ENCODE data around the gene CREB3L1. TPM values are rescaled to one million over a fixed set of nuclear protein-coding genes. Genes with fewer than 3 reads are reported as not detected.
A peak's percentile ranks its signal among the peaks of the same experiment; 100 is the strongest.

The CREB3L1 gene
- polyA plus RNA-seq, 3 donors: 11.7 to 18.9 (median 16.6) TPM

DNA sequence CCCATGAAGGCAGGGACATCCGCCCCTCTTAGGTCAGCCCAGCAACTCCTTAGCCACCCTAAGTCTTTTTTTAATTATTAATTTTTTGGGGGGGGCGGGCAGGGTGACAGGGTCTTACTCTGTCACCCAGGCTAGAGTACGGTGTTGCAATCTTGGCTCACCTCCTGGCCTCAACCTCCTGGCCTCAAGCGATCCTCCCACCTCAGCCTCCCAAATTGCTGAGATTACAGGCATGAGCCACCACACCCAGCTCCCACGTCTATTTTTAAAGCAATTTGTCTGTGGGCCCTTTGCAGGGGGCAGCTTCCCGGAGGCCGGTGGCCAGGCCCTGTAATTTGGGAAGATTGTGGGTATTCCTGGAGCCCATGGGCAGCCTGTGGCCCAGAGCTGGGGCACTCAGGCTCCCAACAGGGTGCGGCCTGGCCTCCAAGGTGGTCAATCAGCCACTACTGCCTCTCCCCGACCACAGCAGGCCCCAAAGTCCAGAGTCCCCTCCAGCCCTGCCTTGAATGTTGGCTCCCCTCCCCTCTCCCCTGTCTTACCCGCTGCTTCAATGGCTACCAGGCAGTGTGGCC lies 27.2 kb downstream of the CREB3L1 start:
- DNase-seq (ENCODE audit: extremely low read depth in 1 of 11, low read depth in 9 of 11, low spot score in 4 of 11): no peak

DNA sequence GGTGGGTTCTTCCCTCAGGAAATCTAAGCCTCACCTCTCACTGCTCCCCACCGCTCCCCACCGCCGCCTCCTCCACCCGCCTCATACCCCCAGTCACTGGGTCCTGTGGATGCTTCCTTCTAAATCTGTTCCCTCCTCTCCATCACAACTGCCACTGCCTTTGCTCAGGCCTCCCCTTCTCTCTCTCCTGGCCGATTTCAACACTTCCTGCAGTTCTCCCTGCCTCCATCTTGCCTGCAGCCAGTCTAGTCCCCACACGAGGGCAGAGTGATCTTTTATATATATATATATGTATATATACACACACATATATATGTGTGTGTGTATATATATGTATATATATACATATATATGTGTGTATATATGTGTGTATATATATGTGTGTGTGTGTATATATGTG lies 27.8 kb downstream of the CREB3L1 start:
- no peak for DNase-seq (ENCODE audit: extremely low read depth in 1 of 11, low read depth in 9 of 11, low spot score in 4 of 11)

DNA sequence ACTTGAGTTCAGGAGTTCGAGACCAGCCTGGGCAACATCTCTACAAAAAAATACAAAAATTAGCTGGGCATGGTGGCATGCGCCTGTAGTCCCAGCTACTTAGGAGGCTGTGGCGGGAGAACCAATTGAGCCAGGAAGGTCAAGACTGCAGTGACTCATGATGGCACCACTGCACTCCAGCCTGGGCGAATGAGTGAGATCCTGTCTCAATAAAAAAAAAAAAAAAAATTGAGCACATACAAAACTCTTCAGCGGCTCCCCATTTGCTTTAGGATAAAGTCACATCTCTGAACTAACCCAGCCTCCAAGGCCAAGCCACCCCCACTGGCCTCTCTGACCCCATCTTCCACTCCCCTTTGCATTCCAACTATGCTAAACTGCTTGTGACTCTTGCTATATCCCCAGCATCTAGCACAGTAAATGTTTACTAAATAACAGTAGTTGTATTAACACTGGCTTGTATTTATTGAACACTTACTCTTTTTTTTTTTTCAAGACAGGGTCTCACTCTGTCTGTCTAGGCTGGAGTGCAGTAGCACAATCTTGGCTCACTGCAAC lies 28.9 kb downstream of the CREB3L1 start:
- DNase-seq (ENCODE audit: extremely low read depth in 1 of 11, low read depth in 9 of 11, low spot score in 4 of 11): no peak

DNA sequence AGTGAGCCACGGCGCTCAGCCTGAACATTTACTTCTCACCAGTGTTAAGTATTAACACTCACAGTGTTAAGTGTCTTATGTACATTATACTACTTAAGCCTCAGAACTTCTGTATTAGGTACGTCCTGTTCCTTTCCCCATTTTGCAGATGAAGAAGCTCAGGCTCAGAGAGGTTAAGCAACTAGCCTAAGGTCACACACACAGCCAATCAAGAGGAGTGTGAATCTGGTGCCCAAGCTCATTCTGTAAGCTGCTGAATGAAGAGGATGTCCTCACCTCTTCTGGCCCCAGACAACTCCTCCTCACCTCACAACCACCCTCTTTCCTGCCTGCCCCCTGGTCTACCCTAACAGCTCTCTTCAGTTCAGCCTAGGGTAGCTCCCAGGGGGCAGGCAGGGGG lies 29.9 kb downstream of the CREB3L1 start:
- no peak for DNase-seq (ENCODE audit: extremely low read depth in 1 of 11, low read depth in 9 of 11, low spot score in 4 of 11)

DNA sequence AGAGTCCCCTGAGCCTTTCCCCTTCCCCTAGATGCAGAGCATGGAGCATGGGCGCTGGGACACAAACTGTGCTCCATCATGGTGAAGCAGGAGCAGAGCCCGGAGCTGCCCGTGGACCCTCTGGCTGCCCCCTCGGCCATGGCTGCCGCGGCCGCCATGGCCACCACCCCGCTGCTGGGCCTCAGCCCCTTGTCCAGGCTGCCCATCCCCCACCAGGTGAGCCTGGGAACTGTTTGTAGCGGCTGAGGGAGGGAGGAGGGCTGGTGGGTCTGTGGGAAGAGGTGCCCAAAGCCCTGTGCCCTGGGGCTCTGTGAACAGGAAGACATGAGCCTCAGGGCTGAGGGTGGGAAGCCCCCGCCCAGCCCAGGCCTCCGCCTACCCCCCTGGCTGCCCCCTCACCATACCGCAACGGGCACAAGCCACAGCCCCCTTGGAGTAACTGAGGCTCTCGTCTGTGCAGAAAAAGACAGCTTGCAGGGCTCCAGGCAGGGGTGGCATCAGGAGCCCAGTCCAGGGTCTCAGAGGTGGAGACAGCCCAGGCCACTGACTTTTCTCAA lies 30.4 kb downstream of the CREB3L1 start:
- DNase-seq (ENCODE audit: extremely low read depth in 1 of 11, low read depth in 9 of 11, low spot score in 4 of 11): no peak

DNA sequence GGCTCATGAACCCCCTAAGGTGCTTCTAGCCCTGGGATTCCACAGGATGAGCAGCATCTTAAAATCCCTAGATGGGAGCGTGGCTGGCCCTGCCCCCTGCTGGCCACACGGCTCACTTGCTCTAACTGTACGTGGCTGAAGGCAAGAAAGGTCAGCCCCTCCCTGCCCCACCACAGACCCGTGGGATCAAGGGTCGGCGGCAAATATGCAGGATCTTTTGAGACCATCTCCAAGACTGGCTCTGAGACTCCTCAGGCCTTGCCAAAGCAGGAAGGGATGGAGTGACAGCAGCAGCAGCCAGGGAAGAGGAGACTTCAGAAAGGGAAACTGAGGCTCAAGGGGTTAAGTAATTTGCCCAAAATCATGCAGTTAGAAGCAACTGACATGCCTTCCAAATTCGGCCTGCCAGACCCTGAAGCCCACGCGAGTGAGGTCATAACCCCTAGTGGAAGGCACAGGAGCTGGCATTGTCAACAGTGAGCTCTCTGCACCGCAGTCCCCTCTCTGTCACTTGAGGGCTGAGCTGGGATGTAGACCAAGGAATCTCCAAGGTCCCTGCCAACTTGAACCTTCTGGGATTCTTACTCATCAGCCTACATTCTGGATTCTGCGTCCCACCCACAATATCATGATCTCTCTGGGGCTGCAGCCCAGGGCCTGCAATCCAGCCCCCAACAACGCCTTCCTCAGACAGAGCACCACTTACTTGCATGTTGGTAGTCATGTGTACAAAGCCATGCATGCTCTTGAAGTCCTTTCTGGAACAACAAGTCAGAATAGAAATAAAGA lies 31.4 kb downstream of the CREB3L1 start:
- DNase-seq (ENCODE audit: extremely low read depth in 1 of 11, low read depth in 9 of 11, low spot score in 4 of 11): peak in 1 of 11 donors; percentile 47

DNA sequence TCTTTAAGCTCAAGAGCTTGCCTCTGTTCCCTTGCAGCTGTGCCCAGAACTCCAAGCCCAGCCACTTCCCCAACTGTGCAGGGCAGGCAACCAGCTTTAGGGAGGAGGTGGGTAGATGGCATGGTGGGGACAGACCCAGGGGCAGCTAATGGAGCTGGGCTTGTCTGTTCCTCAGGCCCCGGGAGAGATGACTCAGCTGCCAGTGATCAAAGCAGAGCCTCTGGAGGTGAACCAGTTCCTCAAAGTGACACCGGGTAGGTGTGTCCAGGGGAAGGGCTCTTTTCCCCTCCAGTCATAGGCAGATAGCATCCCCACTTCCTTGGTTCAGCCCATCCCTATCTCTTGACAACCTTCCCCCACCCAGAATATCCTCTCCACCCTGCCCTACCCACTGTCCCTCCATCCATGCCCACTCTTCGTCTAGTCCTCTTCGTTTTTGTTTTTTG lies 32.4 kb downstream of the CREB3L1 start:
- DNase-seq (ENCODE audit: extremely low read depth in 1 of 11, low read depth in 9 of 11, low spot score in 4 of 11): no peak

DNA sequence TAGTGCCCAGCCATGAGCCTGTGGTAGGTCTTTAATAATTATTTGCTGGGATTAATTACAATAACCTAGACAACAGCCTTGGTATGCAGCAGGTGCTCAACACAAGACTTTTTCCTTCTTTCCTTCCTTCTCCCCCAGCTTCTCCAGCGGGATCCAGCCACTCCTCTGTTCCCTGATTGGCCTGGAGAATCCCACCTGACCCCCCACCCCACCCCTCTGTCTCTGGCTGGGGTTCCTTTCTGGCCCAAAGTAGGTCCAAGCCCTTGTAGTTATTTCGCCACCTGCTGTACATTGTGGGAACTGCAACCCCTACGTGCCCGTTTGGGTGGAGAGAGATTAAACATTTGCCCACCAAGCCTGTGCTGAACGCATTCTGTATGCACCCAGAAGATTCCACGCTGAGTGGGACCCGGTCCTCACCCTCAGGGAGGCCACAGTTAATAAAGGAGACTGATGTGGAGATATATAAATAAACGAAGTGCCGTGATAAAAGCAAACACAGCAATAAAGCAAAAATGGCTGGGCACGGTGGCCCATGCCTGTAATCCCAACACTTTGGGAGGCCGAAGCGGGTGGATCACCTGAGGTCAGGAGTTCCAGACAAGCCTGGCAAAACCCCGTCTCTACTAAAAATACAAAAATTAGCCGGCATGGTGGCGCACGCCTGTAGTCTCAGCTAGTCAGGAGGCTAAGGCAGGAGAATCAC lies 37.7 kb downstream of the CREB3L1 start:
- DNase-seq (ENCODE audit: extremely low read depth in 1 of 11, low read depth in 9 of 11, low spot score in 4 of 11): peak in 1 of 11 donors; percentile 53

DNA sequence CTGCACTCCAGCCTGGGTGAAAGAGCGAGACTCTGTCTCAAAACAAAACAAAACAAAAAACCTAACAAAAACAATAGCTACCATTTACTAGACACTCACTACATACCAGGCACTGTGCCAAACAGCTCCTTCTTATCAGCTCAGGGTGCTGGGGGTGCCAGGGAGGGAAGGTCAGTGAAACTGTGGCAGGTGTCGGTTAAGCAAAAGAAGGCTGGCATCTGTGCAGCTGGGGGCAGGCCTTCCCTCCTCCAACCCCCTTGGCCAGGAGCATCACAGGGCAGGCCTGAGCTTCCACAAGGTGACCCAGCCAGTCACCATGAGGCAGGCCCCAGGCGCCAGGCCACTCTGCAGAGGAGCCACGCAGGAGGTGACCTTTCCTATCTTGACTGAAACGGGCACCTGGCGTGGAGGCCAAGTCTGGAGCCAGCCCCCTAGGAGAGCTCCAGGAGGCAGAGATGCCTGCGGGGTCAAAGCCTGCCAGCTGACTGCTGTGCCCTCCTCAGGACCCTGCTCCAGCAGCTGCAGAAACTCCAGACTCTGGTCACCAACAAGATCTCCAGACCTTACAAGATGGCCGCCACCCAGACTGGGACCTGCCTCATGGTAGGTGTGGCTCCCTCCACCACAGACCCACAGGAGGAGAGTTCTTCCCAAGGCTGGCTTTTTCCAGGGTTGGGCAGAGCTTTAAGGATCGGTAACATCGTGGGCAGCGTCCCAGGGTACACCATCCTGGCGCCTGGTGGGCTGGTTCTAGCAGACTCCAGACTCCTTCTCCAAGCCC lies 38.5 kb downstream of the CREB3L1 start:
- DNase-seq (ENCODE audit: extremely low read depth in 1 of 11, low read depth in 9 of 11, low spot score in 4 of 11): no peak

DNA sequence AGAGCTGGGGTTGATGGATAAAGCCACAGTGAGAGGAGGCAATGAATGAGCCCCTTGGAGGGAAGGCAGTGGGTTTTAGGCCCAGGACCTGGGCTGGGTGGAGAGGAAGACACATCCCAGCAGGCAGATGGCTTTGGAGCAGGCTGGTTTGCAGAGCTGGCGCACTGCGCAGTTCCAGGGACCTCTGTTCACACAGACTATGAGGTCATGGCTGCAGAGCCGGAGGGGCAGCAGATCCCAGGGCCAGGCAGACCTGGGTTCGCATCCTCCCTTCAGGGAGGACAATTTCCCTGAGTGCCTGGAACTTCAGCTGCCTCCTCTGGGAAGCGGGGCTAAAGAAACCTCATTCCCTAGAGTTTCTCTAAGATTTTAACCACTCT lies 41.6 kb downstream of the CREB3L1 start:
- no peak for DNase-seq (ENCODE audit: extremely low read depth in 1 of 11, low read depth in 9 of 11, low spot score in 4 of 11)

DNA sequence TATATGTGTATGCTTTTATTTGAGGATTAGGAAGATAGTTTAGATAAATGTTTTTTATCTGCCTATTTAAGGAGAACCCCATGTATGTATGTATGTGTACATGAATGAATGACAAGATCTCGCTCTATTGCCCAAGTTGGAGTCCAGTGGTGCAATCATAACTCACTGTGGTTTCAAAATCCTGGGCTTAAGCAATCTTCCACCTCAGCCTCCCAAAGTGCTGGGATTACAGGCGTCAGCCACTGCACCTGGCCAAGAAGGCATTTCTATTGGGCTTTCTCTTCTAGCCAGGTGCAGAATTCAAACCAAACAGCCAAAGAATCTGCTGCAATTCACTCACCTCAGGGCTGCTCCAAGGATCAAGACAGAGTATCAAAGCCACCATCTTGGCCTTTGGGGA lies 44.3 kb downstream of the CREB3L1 start:
- DNase-seq (ENCODE audit: extremely low read depth in 1 of 11, low read depth in 9 of 11, low spot score in 4 of 11): no peak

DNA sequence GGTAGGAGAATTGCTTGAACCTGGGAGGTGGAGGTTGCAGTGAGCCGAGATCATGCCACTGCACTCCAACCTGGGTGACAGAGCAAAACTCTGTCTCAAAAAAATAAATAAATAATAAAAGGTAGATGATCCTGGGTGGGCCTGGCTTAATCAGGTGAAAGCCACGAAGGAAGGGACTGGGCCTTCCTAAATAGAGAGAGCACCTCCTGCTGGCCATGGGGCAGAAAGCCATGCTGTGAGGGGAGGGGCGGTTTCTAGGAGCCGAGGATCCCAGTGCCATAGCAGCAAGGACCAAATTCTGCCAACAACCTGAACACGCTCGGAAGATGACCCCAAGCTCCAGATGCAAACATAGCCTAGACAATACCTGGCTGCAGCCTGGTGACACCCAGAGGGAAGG lies 45.3 kb downstream of the CREB3L1 start:
- no peak for DNase-seq (ENCODE audit: extremely low read depth in 1 of 11, low read depth in 9 of 11, low spot score in 4 of 11)

DNA sequence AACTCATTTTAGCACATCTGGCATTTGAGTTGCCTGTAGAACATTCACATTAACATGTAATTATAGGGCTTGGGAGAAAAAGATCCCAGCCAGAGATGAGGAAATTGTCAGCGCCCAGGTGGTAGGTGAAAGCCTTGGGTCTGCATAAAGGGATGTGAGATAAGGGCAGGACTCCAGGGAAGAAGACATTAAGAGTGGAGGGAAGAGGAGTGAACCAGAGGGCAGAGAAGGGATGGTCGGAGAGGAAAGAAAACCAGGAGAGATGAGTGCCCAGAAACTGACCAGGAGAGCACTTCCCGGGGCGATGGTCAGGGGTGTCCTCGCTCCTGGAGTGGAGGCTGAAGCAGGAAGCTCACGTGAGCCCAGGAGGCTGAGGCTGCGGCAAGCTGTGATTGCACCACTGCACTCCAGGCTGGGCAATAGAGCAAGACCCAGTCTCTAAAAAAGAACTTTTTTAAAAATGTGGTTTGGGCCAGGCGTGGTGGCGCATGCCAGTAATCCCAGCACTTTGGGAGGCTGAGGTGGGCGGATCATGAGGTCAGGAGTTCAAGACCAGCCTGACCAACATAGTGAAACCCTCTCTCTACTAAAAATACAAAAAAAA lies 49.5 kb downstream of the CREB3L1 start:
- DNase-seq (ENCODE audit: extremely low read depth in 1 of 11, low read depth in 9 of 11, low spot score in 4 of 11): no peak

DNA sequence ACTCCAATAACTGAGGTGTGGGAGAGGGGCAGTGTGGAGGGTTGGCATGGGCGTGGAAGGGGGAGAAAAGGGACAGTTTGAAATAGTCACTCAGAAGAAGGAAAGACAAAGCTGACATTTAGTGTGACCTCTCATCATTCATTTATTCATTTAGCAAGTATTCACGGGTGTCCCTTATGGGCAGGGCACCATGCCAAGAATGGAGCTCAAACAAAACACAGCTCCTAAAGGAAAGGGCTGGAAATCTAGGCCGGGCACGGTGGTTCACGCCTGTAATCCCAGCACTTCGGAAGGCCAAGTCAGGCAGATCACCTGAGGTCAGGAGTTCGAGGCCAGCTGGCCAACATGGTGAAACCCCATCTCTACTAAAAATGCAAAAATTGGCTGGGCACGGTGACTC lies 50.4 kb downstream of the CREB3L1 start:
- DNase-seq (ENCODE audit: extremely low read depth in 1 of 11, low read depth in 9 of 11, low spot score in 4 of 11): no peak

DNA sequence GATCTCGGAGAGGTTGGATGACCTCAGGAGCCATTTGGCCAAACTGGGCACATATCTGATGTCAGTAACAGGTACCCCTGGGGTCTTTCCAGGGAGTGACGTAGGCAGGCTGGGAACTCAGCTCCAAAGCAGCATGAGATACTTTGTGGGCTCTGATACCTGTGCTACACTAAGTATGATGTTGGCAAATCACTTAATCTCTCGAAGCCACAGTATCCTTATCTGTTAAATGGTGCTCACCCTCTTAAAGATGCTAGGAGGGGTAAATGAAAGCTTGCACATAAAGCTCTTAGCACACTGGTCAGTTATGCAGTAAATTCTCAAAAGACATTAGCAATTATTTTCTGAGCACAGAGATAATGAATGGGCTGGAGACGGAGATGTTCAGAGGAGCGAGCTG lies 52.7 kb downstream of the CREB3L1 start:
- no peak for DNase-seq (ENCODE audit: extremely low read depth in 1 of 11, low read depth in 9 of 11, low spot score in 4 of 11)

DNA sequence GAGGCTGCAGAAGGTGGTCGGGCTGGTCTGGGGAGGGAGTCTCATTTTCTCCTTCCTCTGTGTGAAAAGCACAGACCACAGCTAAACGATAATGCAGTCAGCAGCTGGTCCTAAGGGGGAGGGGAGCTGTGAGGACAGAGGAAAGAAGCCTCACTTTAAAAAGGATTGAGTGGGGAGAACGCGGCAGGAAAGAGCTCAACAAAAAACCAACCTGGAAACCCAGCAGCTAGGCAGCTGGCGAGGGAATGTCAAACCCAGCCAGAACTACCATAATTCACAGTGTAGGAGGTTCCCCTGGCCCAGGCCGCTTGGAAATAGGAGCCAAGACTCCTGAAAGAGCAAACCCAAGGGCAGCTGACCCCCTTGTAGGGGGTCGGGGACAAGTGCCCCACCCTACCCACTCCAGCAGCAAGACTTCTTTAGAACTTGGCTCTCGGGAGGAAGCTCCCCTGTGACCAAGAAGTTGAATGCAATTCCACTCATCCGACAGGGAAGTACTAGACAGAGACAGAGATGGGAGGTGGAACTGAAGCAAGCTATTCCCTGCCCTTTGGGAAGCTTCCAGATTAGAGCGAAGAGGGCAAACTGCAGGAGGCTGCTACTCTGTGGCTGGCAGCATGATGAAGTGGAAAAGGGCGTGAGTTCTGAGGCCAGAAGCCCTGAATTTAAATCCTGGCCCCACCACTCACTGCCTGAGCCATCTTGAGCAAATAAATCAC lies 53.3 kb downstream of the CREB3L1 start:
- no peak for DNase-seq (ENCODE audit: extremely low read depth in 1 of 11, low read depth in 9 of 11, low spot score in 4 of 11)

DNA sequence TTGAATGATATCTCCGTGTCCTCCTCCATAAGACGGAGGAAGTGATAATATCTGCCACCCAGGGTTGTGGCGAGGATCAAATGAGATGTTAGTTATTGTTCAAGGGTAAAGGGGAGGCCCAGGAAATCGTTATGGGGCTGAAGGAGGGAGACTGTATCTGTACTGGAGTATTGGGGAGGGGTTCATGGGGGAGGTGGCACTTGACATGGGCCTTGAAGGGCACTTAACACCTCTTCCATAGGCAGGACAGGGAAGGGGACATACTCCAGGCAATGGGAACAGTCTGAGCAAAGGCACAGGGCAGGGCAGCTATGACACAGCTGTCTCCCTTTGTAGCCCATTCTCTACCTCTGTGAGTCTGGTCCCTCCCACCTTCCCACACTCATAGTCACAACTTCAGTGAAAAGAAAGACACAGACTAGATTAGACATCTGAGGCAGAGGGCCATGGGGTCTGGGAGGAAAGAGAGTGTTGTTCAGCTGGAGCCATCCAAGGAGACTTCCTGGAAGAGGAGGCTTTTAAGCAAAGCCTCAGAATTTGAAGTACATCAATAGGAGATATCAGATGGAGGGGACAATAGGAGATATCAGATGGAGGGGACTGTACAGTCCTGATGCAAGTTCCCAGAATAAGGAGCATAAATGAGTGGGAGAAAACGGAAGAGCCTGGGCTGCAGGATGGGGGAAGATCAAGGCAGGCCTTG lies 54.0 kb downstream of the CREB3L1 start:
- DNase-seq (ENCODE audit: extremely low read depth in 1 of 11, low read depth in 9 of 11, low spot score in 4 of 11): no peak
